ENCODE data around the gene C12orf42.

Gene C12orf42

GRCh38 chr12:103334466-103334865 lies 161.3 kb downstream of the C12orf42 start:
- no peaks in the 10 kb centered on the region for H3K79me1 ChIP-seq (replicated peaks; ENCODE audit: low read length, poor library complexity, severe bottlenecking)
- H4K91ac ChIP-seq (ENCODE audit: low read length): no peak overlapping the region
- no peak overlapping the region for H4K8ac ChIP-seq (ENCODE audit: low read length)
- H3K27ac ChIP-seq (ENCODE audit: low read length, poor library complexity, severe bottlenecking): no peak overlapping the region
- H3K4me1 ChIP-seq (ENCODE audit: control insufficient read depth, insufficient read depth, low read depth, low read length): no peaks in the 10 kb centered on the region
- no peak overlapping the region for H3K9ac ChIP-seq (ENCODE audit: low read length)
- no peak overlapping the region for H3K23ac ChIP-seq (ENCODE audit: low read length in 2 of 2)
- no peak overlapping the region for H3K4ac ChIP-seq (ENCODE audit: low read depth in 1 of 2, low read length in 2 of 2)
- 70% methylated on average over 10 of the region's 13 CpGs for WGBS
- no peak overlapping the region for H2BK15ac ChIP-seq (ENCODE audit: low read depth, poor library complexity, severe bottlenecking)
- no peak overlapping the region for H2AK5ac ChIP-seq (ENCODE audit: low read length, severe bottlenecking)
- H3K4me3 ChIP-seq (ENCODE audit: insufficient read depth in 1 of 2, low read depth in 1 of 2, low read length in 2 of 2): no peak overlapping the region
- H2AFZ ChIP-seq (ENCODE audit: low read depth, low read length): no peak overlapping the region
- no peaks in the 10 kb centered on the region for H3K36me3 ChIP-seq (ENCODE audit: control insufficient read depth in 1 of 2, insufficient read depth in 2 of 2, low read depth in 1 of 2, low read length in 2 of 2)
- H3K9me3 ChIP-seq (ENCODE audit: control insufficient read depth, low read length): peaks cover under 1% of the 10 kb centered on the region
- no peak overlapping the region for H2BK5ac ChIP-seq (ENCODE audit: low read depth, low read length, poor library complexity, severe bottlenecking)
- no peak overlapping the region for H3K14ac ChIP-seq (ENCODE audit: low read length in 2 of 2)
- no peak overlapping the region for H2BK12ac ChIP-seq (ENCODE audit: low read length in 2 of 2)
- no peak overlapping the region for H3K18ac ChIP-seq (ENCODE audit: low read depth in 1 of 2, low read length in 2 of 2)
- no peak overlapping the region for H3K4me2 ChIP-seq (ENCODE audit: low read length, poor library complexity, severe bottlenecking)
- no peak for DNase-seq
- no peaks in the 10 kb centered on the region for H3K27me3 ChIP-seq (ENCODE audit: control insufficient read depth in 1 of 2, insufficient read depth in 1 of 2, low read length in 2 of 2)
- H2BK120ac ChIP-seq (ENCODE audit: low read depth, low read length): no peak overlapping the region

GRCh38 chr12:103333676-103334075 lies 162.1 kb downstream of the C12orf42 start:
- no peak overlapping the region for H2AFZ ChIP-seq (ENCODE audit: low read depth, low read length)
- H2BK12ac ChIP-seq (ENCODE audit: low read length in 2 of 2): no peak overlapping the region
- H3K9me3 ChIP-seq (ENCODE audit: control insufficient read depth, low read length): no peaks in the 10 kb centered on the region
- no peak overlapping the region for H3K9ac ChIP-seq (ENCODE audit: low read length)
- WGBS: no CpG with 5 or more reads among the region's 1 CpG
- DNase-seq: no peak
- H3K4ac ChIP-seq (ENCODE audit: low read depth in 1 of 2, low read length in 2 of 2): no peak overlapping the region
- H2BK15ac ChIP-seq (ENCODE audit: low read depth, poor library complexity, severe bottlenecking): no peak overlapping the region
- H3K14ac ChIP-seq (ENCODE audit: low read length in 2 of 2): no peak overlapping the region
- no peak overlapping the region for H3K4me3 ChIP-seq (ENCODE audit: insufficient read depth in 1 of 2, low read depth in 1 of 2, low read length in 2 of 2)
- H3K36me3 ChIP-seq (ENCODE audit: control insufficient read depth in 1 of 2, insufficient read depth in 2 of 2, low read depth in 1 of 2, low read length in 2 of 2): no peaks in the 10 kb centered on the region
- H3K79me1 ChIP-seq (replicated peaks; ENCODE audit: low read length, poor library complexity, severe bottlenecking): no peaks in the 10 kb centered on the region
- no peak overlapping the region for H3K23ac ChIP-seq (ENCODE audit: low read length in 2 of 2)
- H2BK120ac ChIP-seq (ENCODE audit: low read depth, low read length): no peak overlapping the region
- H2AK5ac ChIP-seq (ENCODE audit: low read length, severe bottlenecking): no peak overlapping the region
- H4K8ac ChIP-seq (ENCODE audit: low read length): no peak overlapping the region
- H4K91ac ChIP-seq (ENCODE audit: low read length): no peak overlapping the region
- no peak overlapping the region for H3K4me2 ChIP-seq (ENCODE audit: low read length, poor library complexity, severe bottlenecking)
- no peak overlapping the region for H2BK5ac ChIP-seq (ENCODE audit: low read depth, low read length, poor library complexity, severe bottlenecking)
- no peaks in the 10 kb centered on the region for H3K27me3 ChIP-seq (ENCODE audit: control insufficient read depth in 1 of 2, insufficient read depth in 1 of 2, low read length in 2 of 2)
- no peak overlapping the region for H3K27ac ChIP-seq (ENCODE audit: low read length, poor library complexity, severe bottlenecking)
- H3K4me1 ChIP-seq (ENCODE audit: control insufficient read depth, insufficient read depth, low read depth, low read length): no peaks in the 10 kb centered on the region
- no peak overlapping the region for H3K18ac ChIP-seq (ENCODE audit: low read depth in 1 of 2, low read length in 2 of 2)

- Histone ChIP-seq H3K9me3 (ENCODE audit: control insufficient read depth, low read length) (no peaks in the 10 kb centered on the region), H3K14ac (ENCODE audit: low read length in 2 of 2) (no peak overlapping the region), H3K27ac (ENCODE audit: low read length, poor library complexity, severe bottlenecking) (no peak overlapping the region), H3K4me1 (ENCODE audit: control insufficient read depth, insufficient read depth, low read depth, low read length) (no peaks in the 10 kb centered on the region), H3K4me3 (ENCODE audit: insufficient read depth in 1 of 2, low read depth in 1 of 2, low read length in 2 of 2) (no peak overlapping the region), H3K9ac (ENCODE audit: low read length) (no peak overlapping the region), H2BK5ac (ENCODE audit: low read depth, low read length, poor library complexity, severe bottlenecking) (no peak overlapping the region), H4K91ac (ENCODE audit: low read length) (no peak overlapping the region), H3K27me3 (ENCODE audit: control insufficient read depth in 1 of 2, insufficient read depth in 1 of 2, low read length in 2 of 2) (no peaks in the 10 kb centered on the region), H2BK15ac (ENCODE audit: low read depth, poor library complexity, severe bottlenecking) (no peak overlapping the region), H2AK5ac (ENCODE audit: low read length, severe bottlenecking) (no peak overlapping the region), H3K18ac (ENCODE audit: low read depth in 1 of 2, low read length in 2 of 2) (no peak overlapping the region), H3K36me3 (ENCODE audit: control insufficient read depth in 1 of 2, insufficient read depth in 2 of 2, low read depth in 1 of 2, low read length in 2 of 2) (no peaks in the 10 kb centered on the region), H3K79me1 (replicated peaks; ENCODE audit: low read length, poor library complexity, severe bottlenecking) (no peaks in the 10 kb centered on the region), H2AFZ (ENCODE audit: low read depth, low read length) (no peak overlapping the region), H3K23ac (ENCODE audit: low read length in 2 of 2) (no peak overlapping the region), H2BK120ac (ENCODE audit: low read depth, low read length) (no peak overlapping the region), H4K8ac (ENCODE audit: low read length) (no peak overlapping the region), H2BK12ac (ENCODE audit: low read length in 2 of 2) (no peak overlapping the region), H3K4ac (ENCODE audit: low read depth in 1 of 2, low read length in 2 of 2) (no peak overlapping the region), H3K4me2 (ENCODE audit: low read length, poor library complexity, severe bottlenecking) (no peak overlapping the region)
- no peak for DNase-seq
- 96% methylated on average over 4 of the region's 4 CpGs for WGBS
These were observed 164.1 kb downstream of the C12orf42 start for GRCh38 chr12:103331643-103332042.

GRCh38 chr12:103330672-103331071 lies 165.1 kb downstream of the C12orf42 start:
- Histone ChIP-seq H3K27me3 (ENCODE audit: control insufficient read depth in 1 of 2, insufficient read depth in 1 of 2, low read length in 2 of 2) (no peaks in the 10 kb centered on the region), H2AFZ (ENCODE audit: low read depth, low read length) (no peak overlapping the region), H2BK120ac (ENCODE audit: low read depth, low read length) (no peak overlapping the region), H4K8ac (ENCODE audit: low read length) (no peak overlapping the region), H3K9ac (ENCODE audit: low read length) (no peak overlapping the region), H2BK15ac (ENCODE audit: low read depth, poor library complexity, severe bottlenecking) (no peak overlapping the region), H3K79me1 (replicated peaks; ENCODE audit: low read length, poor library complexity, severe bottlenecking) (no peaks in the 10 kb centered on the region), H3K4me3 (ENCODE audit: insufficient read depth in 1 of 2, low read depth in 1 of 2, low read length in 2 of 2) (no peak overlapping the region), H2AK5ac (ENCODE audit: low read length, severe bottlenecking) (no peak overlapping the region), H2BK12ac (ENCODE audit: low read length in 2 of 2) (no peak overlapping the region), H3K9me3 (ENCODE audit: control insufficient read depth, low read length) (no peaks in the 10 kb centered on the region), H3K18ac (ENCODE audit: low read depth in 1 of 2, low read length in 2 of 2) (no peak overlapping the region), H3K36me3 (ENCODE audit: control insufficient read depth in 1 of 2, insufficient read depth in 2 of 2, low read depth in 1 of 2, low read length in 2 of 2) (no peaks in the 10 kb centered on the region), H3K23ac (ENCODE audit: low read length in 2 of 2) (no peak overlapping the region), H3K4me2 (ENCODE audit: low read length, poor library complexity, severe bottlenecking) (no peak overlapping the region), H3K27ac (ENCODE audit: low read length, poor library complexity, severe bottlenecking) (no peak overlapping the region), H2BK5ac (ENCODE audit: low read depth, low read length, poor library complexity, severe bottlenecking) (no peak overlapping the region), H3K4me1 (ENCODE audit: control insufficient read depth, insufficient read depth, low read depth, low read length) (no peaks in the 10 kb centered on the region), H4K91ac (ENCODE audit: low read length) (no peak overlapping the region), H3K4ac (ENCODE audit: low read depth in 1 of 2, low read length in 2 of 2) (no peak overlapping the region), H3K14ac (ENCODE audit: low read length in 2 of 2) (no peak overlapping the region)
- no peak for DNase-seq
- no CpG with 5 or more reads among the region's 1 CpG for WGBS
